ENCODE results near the gene EDEM3. TPM values are rescaled to one million over a fixed set of nuclear protein-coding genes. Genes with fewer than 3 reads are reported as not detected.

EDEM3 gene
- total and polyA plus RNA-seq, 4 donors, result 11.7 to 53.8 (median 23.7) TPM

DNA sequence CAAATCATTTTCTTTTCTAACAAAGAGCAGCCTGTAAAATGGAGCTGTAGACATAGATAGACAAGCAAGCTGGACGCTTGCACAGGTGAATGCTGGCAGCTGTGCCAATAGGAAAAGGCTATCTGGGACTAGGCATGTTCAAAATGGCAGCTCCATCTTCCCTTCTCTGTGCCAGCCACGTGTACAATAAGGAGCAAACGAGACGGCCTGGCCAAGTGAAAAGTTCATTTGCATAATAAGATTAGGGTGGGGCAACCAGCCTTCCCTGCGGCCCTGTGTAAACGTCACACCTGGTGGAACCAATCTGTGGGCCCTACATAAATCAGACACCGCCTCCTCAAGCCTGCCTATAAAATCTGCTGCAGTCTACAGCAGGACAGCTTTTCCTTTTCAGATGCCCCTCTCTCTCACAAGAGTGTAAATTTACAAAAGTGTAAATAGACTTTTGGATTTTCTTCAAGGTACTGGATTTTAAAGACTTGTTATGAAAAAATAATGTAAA lies 16.6 kb upstream of the EDEM3 start (continued):
- TF ChIP-seq, protein P1, sequence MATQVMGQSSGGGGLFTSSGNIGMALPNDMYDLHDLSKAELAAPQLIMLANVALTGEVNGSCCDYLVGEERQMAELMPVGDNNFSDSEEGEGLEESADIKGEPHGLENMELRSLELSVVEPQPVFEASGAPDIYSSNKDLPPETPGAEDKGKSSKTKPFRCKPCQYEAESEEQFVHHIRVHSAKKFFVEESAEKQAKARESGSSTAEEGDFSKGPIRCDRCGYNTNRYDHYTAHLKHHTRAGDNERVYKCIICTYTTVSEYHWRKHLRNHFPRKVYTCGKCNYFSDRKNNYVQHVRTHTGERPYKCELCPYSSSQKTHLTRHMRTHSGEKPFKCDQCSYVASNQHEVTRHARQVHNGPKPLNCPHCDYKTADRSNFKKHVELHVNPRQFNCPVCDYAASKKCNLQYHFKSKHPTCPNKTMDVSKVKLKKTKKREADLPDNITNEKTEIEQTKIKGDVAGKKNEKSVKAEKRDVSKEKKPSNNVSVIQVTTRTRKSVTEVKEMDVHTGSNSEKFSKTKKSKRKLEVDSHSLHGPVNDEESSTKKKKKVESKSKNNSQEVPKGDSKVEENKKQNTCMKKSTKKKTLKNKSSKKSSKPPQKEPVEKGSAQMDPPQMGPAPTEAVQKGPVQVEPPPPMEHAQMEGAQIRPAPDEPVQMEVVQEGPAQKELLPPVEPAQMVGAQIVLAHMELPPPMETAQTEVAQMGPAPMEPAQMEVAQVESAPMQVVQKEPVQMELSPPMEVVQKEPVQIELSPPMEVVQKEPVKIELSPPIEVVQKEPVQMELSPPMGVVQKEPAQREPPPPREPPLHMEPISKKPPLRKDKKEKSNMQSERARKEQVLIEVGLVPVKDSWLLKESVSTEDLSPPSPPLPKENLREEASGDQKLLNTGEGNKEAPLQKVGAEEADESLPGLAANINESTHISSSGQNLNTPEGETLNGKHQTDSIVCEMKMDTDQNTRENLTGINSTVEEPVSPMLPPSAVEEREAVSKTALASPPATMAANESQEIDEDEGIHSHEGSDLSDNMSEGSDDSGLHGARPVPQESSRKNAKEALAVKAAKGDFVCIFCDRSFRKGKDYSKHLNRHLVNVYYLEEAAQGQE (IDR thresholded peaks at IDR 0.05), result no peak

DNA sequence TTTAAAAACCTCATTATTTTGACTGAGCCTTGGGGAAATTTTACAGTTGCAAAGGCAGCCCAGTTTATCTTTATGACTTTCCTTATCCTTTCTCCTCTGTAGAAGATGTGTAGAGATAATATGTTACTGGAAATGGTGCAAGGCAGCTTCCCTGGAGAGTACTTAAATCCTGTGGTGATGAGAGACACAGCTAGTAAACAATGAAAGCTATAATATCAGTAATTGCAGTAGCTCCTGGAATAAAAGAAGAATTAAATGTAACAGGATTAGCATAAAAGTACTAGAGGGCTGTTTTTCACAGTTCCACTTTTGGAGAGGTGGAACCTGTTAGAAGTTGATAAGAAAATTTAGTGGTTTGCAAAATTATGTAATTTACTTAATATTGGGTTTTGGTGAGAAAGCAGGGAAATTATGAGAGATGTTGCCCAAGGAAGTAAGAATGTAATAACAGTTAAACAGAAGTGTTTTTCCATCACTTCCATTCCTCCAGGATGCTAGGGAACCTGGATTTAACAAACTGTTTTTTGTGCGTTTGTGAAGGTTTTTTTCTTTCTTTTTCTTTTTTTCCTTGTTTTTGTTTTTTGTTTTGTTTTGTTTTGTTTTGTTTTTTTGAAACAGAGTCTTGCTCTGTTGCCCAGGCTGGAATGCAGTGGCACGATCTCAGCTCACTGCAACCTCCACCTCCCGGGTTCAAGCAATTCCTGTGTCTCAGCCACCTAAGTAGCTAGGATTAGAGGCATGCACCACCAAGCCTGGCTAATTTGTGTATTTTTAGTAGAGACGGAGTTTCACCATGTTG lies 15.7 kb upstream of the EDEM3 start:
- H3K9ac ChIP-seq (ENCODE audit: low read depth in 1 of 2, low read length in 2 of 2), result no peak overlapping the region
- 95% methylated on average over 4 of the region's 4 CpGs for WGBS
- H3K27me3 ChIP-seq (ENCODE audit: control insufficient read depth in 4 of 4, insufficient read depth in 4 of 4, low read length in 3 of 4), result no peaks in the 10 kb centered on the region
- H3K4me1 ChIP-seq (ENCODE audit: control insufficient read depth in 4 of 4, insufficient read depth in 4 of 4, low read length in 3 of 4), result peaks cover 0 to 2% (median 0%) of the 10 kb centered on the region in 4 donors
- no peaks in the 10 kb centered on the region for H3K36me3 ChIP-seq (ENCODE audit: control insufficient read depth in 4 of 4, insufficient read depth in 3 of 4, low read depth in 1 of 4, low read length in 3 of 4)
- H3K27ac ChIP-seq (ENCODE audit: low read depth in 1 of 2, low read length in 2 of 2), result no peak overlapping the region
- no peak for DNase-seq (ENCODE audit: low spot score)
- no peak overlapping the region for H3K4me3 ChIP-seq (ENCODE audit: low read depth in 1 of 3, low read length in 3 of 3)
- H3K9me3 ChIP-seq (ENCODE audit: control insufficient read depth in 4 of 4, low read length in 3 of 4), result no peaks in the 10 kb centered on the region
- TF ChIP-seq, protein P1 (IDR thresholded peaks at IDR 0.05), result no peak
- TF ChIP-seq, protein P2, sequence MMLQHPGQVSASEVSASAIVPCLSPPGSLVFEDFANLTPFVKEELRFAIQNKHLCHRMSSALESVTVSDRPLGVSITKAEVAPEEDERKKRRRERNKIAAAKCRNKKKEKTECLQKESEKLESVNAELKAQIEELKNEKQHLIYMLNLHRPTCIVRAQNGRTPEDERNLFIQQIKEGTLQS (IDR thresholded peaks at IDR 0.05), result no peak
- TF ChIP-seq TAF1 (conservative IDR thresholded peaks at IDR 0.05) (no peak), JUND (IDR thresholded peaks at IDR 0.05) (no peak)
- TF ChIP-seq, protein P3, sequence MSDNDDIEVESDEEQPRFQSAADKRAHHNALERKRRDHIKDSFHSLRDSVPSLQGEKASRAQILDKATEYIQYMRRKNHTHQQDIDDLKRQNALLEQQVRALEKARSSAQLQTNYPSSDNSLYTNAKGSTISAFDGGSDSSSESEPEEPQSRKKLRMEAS (IDR thresholded peaks at IDR 0.05), result no peak

DNA sequence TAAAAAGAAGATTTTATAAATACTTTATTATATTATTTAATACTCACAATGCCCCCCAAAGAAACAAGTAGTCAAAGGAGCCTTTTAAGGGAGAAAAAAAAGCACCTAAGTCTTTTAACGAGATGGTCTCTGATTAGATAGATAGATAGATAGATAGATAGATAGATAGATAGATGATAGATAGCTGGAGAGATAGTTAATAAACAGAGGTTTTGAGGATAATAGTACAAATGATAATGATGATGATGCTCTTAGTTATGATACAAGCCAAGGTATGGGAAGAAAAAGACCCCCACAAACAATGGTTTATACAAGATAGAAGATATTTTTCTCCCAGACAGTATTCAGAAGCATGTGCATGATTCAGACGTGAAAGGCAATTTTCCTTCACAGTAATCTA lies 14.6 kb upstream of the EDEM3 start:
- Histone ChIP-seq H3K27me3 (ENCODE audit: control insufficient read depth in 4 of 4, insufficient read depth in 4 of 4, low read length in 3 of 4) (no peaks in the 10 kb centered on the region), H3K9ac (ENCODE audit: low read depth in 1 of 2, low read length in 2 of 2) (no peak overlapping the region), H3K36me3 (ENCODE audit: control insufficient read depth in 4 of 4, insufficient read depth in 3 of 4, low read depth in 1 of 4, low read length in 3 of 4) (no peaks in the 10 kb centered on the region), H3K4me1 (ENCODE audit: control insufficient read depth in 4 of 4, insufficient read depth in 4 of 4, low read length in 3 of 4) (peaks cover 2 to 6% (median 4%) of the 10 kb centered on the region in 4 donors), H3K4me3 (ENCODE audit: low read depth in 1 of 3, low read length in 3 of 3) (no peak overlapping the region), H3K9me3 (ENCODE audit: control insufficient read depth in 4 of 4, low read length in 3 of 4) (no peaks in the 10 kb centered on the region), H3K27ac (ENCODE audit: low read depth in 1 of 2, low read length in 2 of 2) (no peak overlapping the region)
- no peak for DNase-seq (ENCODE audit: low spot score)
- 64% methylated on average over 2 of the region's 2 CpGs for WGBS
- TF ChIP-seq NR2F2 (IDR thresholded peaks at IDR 0.05) (no peak), RAD21 (IDR thresholded peaks at IDR 0.05) (no peak), GABPA (IDR thresholded peaks at IDR 0.05 in 1 of 2, conservative IDR thresholded peaks at IDR 0.05 in 1 of 2) (no peak), RXRA (IDR thresholded peaks at IDR 0.05) (no peak), HNF4A (conservative IDR thresholded peaks at IDR 0.05) (no peak), SP1 (IDR thresholded peaks at IDR 0.05) (no peak), EGR1 (IDR thresholded peaks at IDR 0.05; ENCODE audit: low read depth in 2 of 2) (no peak), FOXA1 (IDR thresholded peaks at IDR 0.05) (no peak), YY1 (IDR thresholded peaks at IDR 0.05) (no peak), FOXA2 (IDR thresholded peaks at IDR 0.05) (no peak), HNF4G (IDR thresholded peaks at IDR 0.05) (no peak)
- TF ChIP-seq, protein P4, sequence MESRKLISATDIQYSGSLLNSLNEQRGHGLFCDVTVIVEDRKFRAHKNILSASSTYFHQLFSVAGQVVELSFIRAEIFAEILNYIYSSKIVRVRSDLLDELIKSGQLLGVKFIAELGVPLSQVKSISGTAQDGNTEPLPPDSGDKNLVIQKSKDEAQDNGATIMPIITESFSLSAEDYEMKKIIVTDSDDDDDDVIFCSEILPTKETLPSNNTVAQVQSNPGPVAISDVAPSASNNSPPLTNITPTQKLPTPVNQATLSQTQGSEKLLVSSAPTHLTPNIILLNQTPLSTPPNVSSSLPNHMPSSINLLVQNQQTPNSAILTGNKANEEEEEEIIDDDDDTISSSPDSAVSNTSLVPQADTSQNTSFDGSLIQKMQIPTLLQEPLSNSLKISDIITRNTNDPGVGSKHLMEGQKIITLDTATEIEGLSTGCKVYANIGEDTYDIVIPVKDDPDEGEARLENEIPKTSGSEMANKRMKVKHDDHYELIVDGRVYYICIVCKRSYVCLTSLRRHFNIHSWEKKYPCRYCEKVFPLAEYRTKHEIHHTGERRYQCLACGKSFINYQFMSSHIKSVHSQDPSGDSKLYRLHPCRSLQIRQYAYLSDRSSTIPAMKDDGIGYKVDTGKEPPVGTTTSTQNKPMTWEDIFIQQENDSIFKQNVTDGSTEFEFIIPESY (IDR thresholded peaks at IDR 0.05), result no peak
- TF ChIP-seq, protein P2 (IDR thresholded peaks at IDR 0.05), result no peak
- TF ChIP-seq, protein P5, sequence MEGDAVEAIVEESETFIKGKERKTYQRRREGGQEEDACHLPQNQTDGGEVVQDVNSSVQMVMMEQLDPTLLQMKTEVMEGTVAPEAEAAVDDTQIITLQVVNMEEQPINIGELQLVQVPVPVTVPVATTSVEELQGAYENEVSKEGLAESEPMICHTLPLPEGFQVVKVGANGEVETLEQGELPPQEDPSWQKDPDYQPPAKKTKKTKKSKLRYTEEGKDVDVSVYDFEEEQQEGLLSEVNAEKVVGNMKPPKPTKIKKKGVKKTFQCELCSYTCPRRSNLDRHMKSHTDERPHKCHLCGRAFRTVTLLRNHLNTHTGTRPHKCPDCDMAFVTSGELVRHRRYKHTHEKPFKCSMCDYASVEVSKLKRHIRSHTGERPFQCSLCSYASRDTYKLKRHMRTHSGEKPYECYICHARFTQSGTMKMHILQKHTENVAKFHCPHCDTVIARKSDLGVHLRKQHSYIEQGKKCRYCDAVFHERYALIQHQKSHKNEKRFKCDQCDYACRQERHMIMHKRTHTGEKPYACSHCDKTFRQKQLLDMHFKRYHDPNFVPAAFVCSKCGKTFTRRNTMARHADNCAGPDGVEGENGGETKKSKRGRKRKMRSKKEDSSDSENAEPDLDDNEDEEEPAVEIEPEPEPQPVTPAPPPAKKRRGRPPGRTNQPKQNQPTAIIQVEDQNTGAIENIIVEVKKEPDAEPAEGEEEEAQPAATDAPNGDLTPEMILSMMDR (IDR thresholded peaks at IDR 0.05; ENCODE audit: low read depth, low read length, missing input control), result no peak

Data from liver (tissue), 9 donors.